HL-60 (cell line): ENCODE data around the gene ATP8A1.

Source experiments
- GABPA ChIP-seq: IDR thresholded peaks from 2 replicates; pipeline ENCODE4 v1.6.1; 2012; ENCODE audit warnings: low read depth
- POLR2AphosphoS5 ChIP-seq: IDR thresholded peaks from 2 replicates; pipeline ENCODE4 v1.6.1; 2012; ENCODE audit warnings: low read depth
- SPI1 ChIP-seq: IDR thresholded peaks from 2 replicates; pipeline ENCODE4 v1.6.1; 2012; ENCODE audit warnings: low read depth, mild to moderate bottlenecking, borderline replicate concordance
- TF ChIP-seq, protein P1 (sequence below): IDR thresholded peaks from one replicate; pipeline ENCODE4 v1.5.1; 2011; ENCODE audit warnings: low read length, control low read depth, inconsistent platforms; ENCODE audit not compliant: insufficient read depth
- TF ChIP-seq, protein P2 (sequence below): IDR thresholded peaks from 2 replicates; pipeline ENCODE4 v1.6.1; 2012; ENCODE audit warnings: low read depth; ENCODE audit not compliant: insufficient replicate concordance

- TF ChIP-seq, protein P1, sequence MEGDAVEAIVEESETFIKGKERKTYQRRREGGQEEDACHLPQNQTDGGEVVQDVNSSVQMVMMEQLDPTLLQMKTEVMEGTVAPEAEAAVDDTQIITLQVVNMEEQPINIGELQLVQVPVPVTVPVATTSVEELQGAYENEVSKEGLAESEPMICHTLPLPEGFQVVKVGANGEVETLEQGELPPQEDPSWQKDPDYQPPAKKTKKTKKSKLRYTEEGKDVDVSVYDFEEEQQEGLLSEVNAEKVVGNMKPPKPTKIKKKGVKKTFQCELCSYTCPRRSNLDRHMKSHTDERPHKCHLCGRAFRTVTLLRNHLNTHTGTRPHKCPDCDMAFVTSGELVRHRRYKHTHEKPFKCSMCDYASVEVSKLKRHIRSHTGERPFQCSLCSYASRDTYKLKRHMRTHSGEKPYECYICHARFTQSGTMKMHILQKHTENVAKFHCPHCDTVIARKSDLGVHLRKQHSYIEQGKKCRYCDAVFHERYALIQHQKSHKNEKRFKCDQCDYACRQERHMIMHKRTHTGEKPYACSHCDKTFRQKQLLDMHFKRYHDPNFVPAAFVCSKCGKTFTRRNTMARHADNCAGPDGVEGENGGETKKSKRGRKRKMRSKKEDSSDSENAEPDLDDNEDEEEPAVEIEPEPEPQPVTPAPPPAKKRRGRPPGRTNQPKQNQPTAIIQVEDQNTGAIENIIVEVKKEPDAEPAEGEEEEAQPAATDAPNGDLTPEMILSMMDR: no peak
- TF ChIP-seq POLR2AphosphoS5: no peak
- TF ChIP-seq SPI1: no peak
- TF ChIP-seq GABPA: no peak
- TF ChIP-seq, protein P2, sequence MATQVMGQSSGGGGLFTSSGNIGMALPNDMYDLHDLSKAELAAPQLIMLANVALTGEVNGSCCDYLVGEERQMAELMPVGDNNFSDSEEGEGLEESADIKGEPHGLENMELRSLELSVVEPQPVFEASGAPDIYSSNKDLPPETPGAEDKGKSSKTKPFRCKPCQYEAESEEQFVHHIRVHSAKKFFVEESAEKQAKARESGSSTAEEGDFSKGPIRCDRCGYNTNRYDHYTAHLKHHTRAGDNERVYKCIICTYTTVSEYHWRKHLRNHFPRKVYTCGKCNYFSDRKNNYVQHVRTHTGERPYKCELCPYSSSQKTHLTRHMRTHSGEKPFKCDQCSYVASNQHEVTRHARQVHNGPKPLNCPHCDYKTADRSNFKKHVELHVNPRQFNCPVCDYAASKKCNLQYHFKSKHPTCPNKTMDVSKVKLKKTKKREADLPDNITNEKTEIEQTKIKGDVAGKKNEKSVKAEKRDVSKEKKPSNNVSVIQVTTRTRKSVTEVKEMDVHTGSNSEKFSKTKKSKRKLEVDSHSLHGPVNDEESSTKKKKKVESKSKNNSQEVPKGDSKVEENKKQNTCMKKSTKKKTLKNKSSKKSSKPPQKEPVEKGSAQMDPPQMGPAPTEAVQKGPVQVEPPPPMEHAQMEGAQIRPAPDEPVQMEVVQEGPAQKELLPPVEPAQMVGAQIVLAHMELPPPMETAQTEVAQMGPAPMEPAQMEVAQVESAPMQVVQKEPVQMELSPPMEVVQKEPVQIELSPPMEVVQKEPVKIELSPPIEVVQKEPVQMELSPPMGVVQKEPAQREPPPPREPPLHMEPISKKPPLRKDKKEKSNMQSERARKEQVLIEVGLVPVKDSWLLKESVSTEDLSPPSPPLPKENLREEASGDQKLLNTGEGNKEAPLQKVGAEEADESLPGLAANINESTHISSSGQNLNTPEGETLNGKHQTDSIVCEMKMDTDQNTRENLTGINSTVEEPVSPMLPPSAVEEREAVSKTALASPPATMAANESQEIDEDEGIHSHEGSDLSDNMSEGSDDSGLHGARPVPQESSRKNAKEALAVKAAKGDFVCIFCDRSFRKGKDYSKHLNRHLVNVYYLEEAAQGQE: no peak
These were observed 261.3 kb downstream of the ATP8A1 start for GRCh38 chr4:42395595-42395994.
